Measurements from ENCODE around the gene SNX32. TPM values are rescaled to one million over a fixed set of nuclear protein-coding genes. Genes with fewer than 3 reads are reported as not detected.

The SNX32 gene
- total RNA-seq, 2 donors from 2014 or later = 1.5 to 4.3 TPM

- Mint-ChIP-seq H3K36me3 (ENCODE audit: low read depth) (peaks cover 46% of the 10 kb centered on the region), H3K27ac (no peak overlapping the region), H3K27me3 (ENCODE audit: insufficient read depth) (no peaks in the 10 kb centered on the region), H3K9me3 (no peaks in the 10 kb centered on the region), H3K4me3 (no peak overlapping the region), H3K4me1 (peaks cover 9% of the 10 kb centered on the region)
- H3K9me3 ChIP-seq (ENCODE audit: control insufficient read depth, low read length) = no peaks in the 10 kb centered on the region
- 96 to 100% methylated on average over 2 to 3 of the region's 3 CpGs for WGBS, 2 experiments (ENCODE audit: insufficient coverage in 1 of 2, insufficient read length in 1 of 2)
- DNase-seq = no peak
- no peak overlapping the region for H3K4me3 ChIP-seq (ENCODE audit: low read length)
- no peak overlapping the region for H3K27ac ChIP-seq (ENCODE audit: low read depth, low read length)
- H3K9ac ChIP-seq (ENCODE audit: extremely low read depth, low read length, poor library complexity, severe bottlenecking) = no peak overlapping the region
- peaks cover 53% of the 10 kb centered on the region for H3K36me3 ChIP-seq (ENCODE audit: control insufficient read depth, insufficient read depth, low read length)
- H3K4me1 ChIP-seq (ENCODE audit: control insufficient read depth, insufficient read depth, low read length) = no peaks in the 10 kb centered on the region
- no peak for TF ChIP-seq CTCF (conservative IDR thresholded peaks at IDR 0.05)
- H3K27me3 ChIP-seq (ENCODE audit: control insufficient read depth, insufficient read depth, low read length, poor library complexity, severe bottlenecking) = no peaks in the 10 kb centered on the region
These were observed 35.1 kb downstream of the SNX32 start for GRCh38 chr11:65868907-65869306.

- no peak overlapping the region for H3K4me3 Mint-ChIP-seq
- no peak for TF ChIP-seq CTCF (conservative IDR thresholded peaks at IDR 0.05)
- Histone ChIP-seq H3K9ac (ENCODE audit: extremely low read depth, low read length, poor library complexity, severe bottlenecking) (no peak overlapping the region), H3K27me3 (ENCODE audit: control insufficient read depth, insufficient read depth, low read length, poor library complexity, severe bottlenecking) (no peaks in the 10 kb centered on the region), H3K4me3 (ENCODE audit: low read length) (no peak overlapping the region), H3K9me3 (ENCODE audit: control insufficient read depth, low read length) (no peaks in the 10 kb centered on the region), H3K36me3 (ENCODE audit: control insufficient read depth, insufficient read depth, low read length) (peaks cover 45% of the 10 kb centered on the region), H3K27ac (ENCODE audit: low read depth, low read length) (no peak overlapping the region), H3K4me1 (ENCODE audit: control insufficient read depth, insufficient read depth, low read length) (no peaks in the 10 kb centered on the region)
- peaks cover 9% of the 10 kb centered on the region for H3K4me1 Mint-ChIP-seq
- H3K27ac Mint-ChIP-seq = no peak overlapping the region
- no peaks in the 10 kb centered on the region for H3K9me3 Mint-ChIP-seq
- peaks cover 39% of the 10 kb centered on the region for H3K36me3 Mint-ChIP-seq (ENCODE audit: low read depth)
- WGBS, 2 experiments (ENCODE audit: insufficient coverage in 1 of 2, insufficient read length in 1 of 2) = 92 to 95% methylated on average over 21 to 24 of the region's 24 CpGs
- H3K27me3 Mint-ChIP-seq (ENCODE audit: insufficient read depth) = no peaks in the 10 kb centered on the region
- no peak for DNase-seq
These were observed 36.0 kb downstream of the SNX32 start for GRCh38 chr11:65869643-65870306.

- Histone ChIP-seq H3K9me3 (ENCODE audit: control insufficient read depth, low read length) (no peaks in the 10 kb centered on the region), H3K9ac (ENCODE audit: extremely low read depth, low read length, poor library complexity, severe bottlenecking) (no peak overlapping the region), H3K4me1 (ENCODE audit: control insufficient read depth, insufficient read depth, low read length) (no peaks in the 10 kb centered on the region), H3K4me3 (ENCODE audit: low read length) (no peak overlapping the region), H3K36me3 (ENCODE audit: control insufficient read depth, insufficient read depth, low read length) (peaks cover 41% of the 10 kb centered on the region), H3K27me3 (ENCODE audit: control insufficient read depth, insufficient read depth, low read length, poor library complexity, severe bottlenecking) (no peaks in the 10 kb centered on the region), H3K27ac (ENCODE audit: low read depth, low read length) (no peak overlapping the region)
- Mint-ChIP-seq H3K4me3 (peak overlapping the region; percentile 85), H3K27me3 (ENCODE audit: insufficient read depth) (no peaks in the 10 kb centered on the region), H3K27ac (no peak overlapping the region), H3K36me3 (ENCODE audit: low read depth) (peaks cover 34% of the 10 kb centered on the region), H3K9me3 (no peaks in the 10 kb centered on the region), H3K4me1 (peaks cover 9% of the 10 kb centered on the region)
- DNase-seq = no peak
- no peak for TF ChIP-seq CTCF (conservative IDR thresholded peaks at IDR 0.05)
- 78 to 90% methylated on average over 3 to 11 of the region's 11 CpGs for WGBS, 2 experiments (ENCODE audit: insufficient coverage in 1 of 2, insufficient read length in 1 of 2)
These were observed 36.5 kb downstream of the SNX32 start for GRCh38 chr11:65870307-65870658.
